Measurements from ENCODE around the gene DHRS3. TPM values are rescaled to one million over a fixed set of nuclear protein-coding genes. Genes with fewer than 3 reads are reported as not detected.
"Not testable (repeated sequence)": the region's sequence is repeated elsewhere in the genome, so short reads cannot be mapped to it uniquely, and the experiment has no call there.

Gene DHRS3
- total RNA-seq, 2 experiments from 2014 or later: 45.5 to 45.7 TPM

GRCh38 chr1:12577020-12577419 is 41.0 kb downstream of the DHRS3 start:
- Mint-ChIP-seq H3K4me3 (no peak overlapping the region), H3K9me3 (no peaks in the 10 kb centered on the region), H3K4me1 (ENCODE audit: low read depth) (peaks cover 11% of the 10 kb centered on the region), H3K36me3 (ENCODE audit: low read depth) (peaks cover 23% of the 10 kb centered on the region), H3K27ac (no peak overlapping the region), H3K27me3 (ENCODE audit: low read depth) (no peaks in the 10 kb centered on the region)
- CTCF ChIA-PET: interaction anchor here (1.1 to 1.3 kb wide), 2 partner anchors 42 to 82 kb away, joined by 3 read pairs; no protein-coding TSS in a partner anchor
- intact Hi-C loops (cut with micrococcal nuclease): no loop called here
- DNase-seq: no peak

GRCh38 chr1:12574757-12575139 is 43.3 kb downstream of the DHRS3 start:
- H3K36me3 Mint-ChIP-seq (ENCODE audit: low read depth): peaks cover 21% of the 10 kb centered on the region
- H3K27ac Mint-ChIP-seq: no peak overlapping the region
- H3K9me3 Mint-ChIP-seq: no peaks in the 10 kb centered on the region
- no peak overlapping the region for H3K4me3 Mint-ChIP-seq
- CTCF ChIA-PET: interaction anchor here (1.1 kb wide), 1 partner anchor 8 kb away, joined by 3 read pairs; no protein-coding TSS in a partner anchor
- peaks cover 11% of the 10 kb centered on the region for H3K4me1 Mint-ChIP-seq (ENCODE audit: low read depth)
- no peaks in the 10 kb centered on the region for H3K27me3 Mint-ChIP-seq (ENCODE audit: low read depth)
- DNase-seq: no peak
- intact Hi-C loops (cut with micrococcal nuclease): no loop called here

- intact Hi-C loops (cut with micrococcal nuclease): no loop called here
- CTCF ChIA-PET: no interaction called here
- Mint-ChIP-seq H3K9me3 (no peaks in the 10 kb centered on the region), H3K27ac (peak overlapping the region; percentile 7), H3K4me1 (ENCODE audit: low read depth) (peaks cover 11% of the 10 kb centered on the region), H3K4me3 (no peak overlapping the region), H3K36me3 (ENCODE audit: low read depth) (peaks cover 21% of the 10 kb centered on the region), H3K27me3 (ENCODE audit: low read depth) (no peaks in the 10 kb centered on the region)
- DNase-seq: no peak
Measured at GRCh38 chr1:12573015-12573825, 44.8 kb downstream of the DHRS3 start.

- Mint-ChIP-seq H3K36me3 (ENCODE audit: low read depth) (peaks cover 27% of the 10 kb centered on the region), H3K4me3 (no peak overlapping the region), H3K4me1 (ENCODE audit: low read depth) (peaks cover 11% of the 10 kb centered on the region), H3K27me3 (ENCODE audit: low read depth) (no peaks in the 10 kb centered on the region), H3K9me3 (no peaks in the 10 kb centered on the region), H3K27ac (peak overlapping the region; percentile 68)
- DNase-seq: no peak
- intact Hi-C loops (cut with micrococcal nuclease): no loop called here
- CTCF ChIA-PET: interaction anchor here (0.7 kb wide), 1 partner anchor 218 kb away, joined by 3 read pairs; no protein-coding TSS in a partner anchor
Measured at GRCh38 chr1:12572522-12572921, 45.5 kb downstream of the DHRS3 start.

GRCh38 chr1:12570291-12570690 is 47.7 kb downstream of the DHRS3 start:
- no peak overlapping the region for H3K27ac Mint-ChIP-seq
- H3K4me1 Mint-ChIP-seq (ENCODE audit: low read depth): peaks cover 11% of the 10 kb centered on the region
- intact Hi-C loops (cut with micrococcal nuclease): no loop called here
- no peak overlapping the region for H3K4me3 Mint-ChIP-seq
- no peaks in the 10 kb centered on the region for H3K27me3 Mint-ChIP-seq (ENCODE audit: low read depth)
- no peaks in the 10 kb centered on the region for H3K9me3 Mint-ChIP-seq
- no peak for DNase-seq
- CTCF ChIA-PET: no interaction called here
- H3K36me3 Mint-ChIP-seq (ENCODE audit: low read depth): peaks cover 37% of the 10 kb centered on the region

- intact Hi-C loops (cut with micrococcal nuclease): no loop called here
- Mint-ChIP-seq H3K9me3 (peaks cover 18% of the 10 kb centered on the region), H3K4me3 (no peak overlapping the region), H3K36me3 (ENCODE audit: low read depth) (peaks cover 43% of the 10 kb centered on the region), H3K4me1 (ENCODE audit: low read depth) (peaks cover 8% of the 10 kb centered on the region), H3K27ac (no peak overlapping the region), H3K27me3 (ENCODE audit: low read depth) (no peaks in the 10 kb centered on the region)
- CTCF ChIA-PET: no interaction called here
- no peak for DNase-seq
Measured at GRCh38 chr1:12568009-12568767, 49.8 kb downstream of the DHRS3 start.

GRCh38 chr1:12567288-12567819 is 50.7 kb downstream of the DHRS3 start:
- CTCF ChIA-PET: no interaction called here
- Mint-ChIP-seq H3K4me3 (no peak overlapping the region), H3K4me1 (ENCODE audit: low read depth) (peaks cover under 1% of the 10 kb centered on the region), H3K27ac (no peak overlapping the region), H3K36me3 (ENCODE audit: low read depth) (peaks cover 36% of the 10 kb centered on the region), H3K27me3 (ENCODE audit: low read depth) (no peaks in the 10 kb centered on the region), H3K9me3 (peaks cover 25% of the 10 kb centered on the region)
- intact Hi-C loops (cut with micrococcal nuclease): no loop called here
- DNase-seq: no peak

- Mint-ChIP-seq H3K4me1 (ENCODE audit: low read depth) (no peaks in the 10 kb centered on the region), H3K4me3 (no peak overlapping the region), H3K9me3 (peaks cover 26% of the 10 kb centered on the region), H3K36me3 (ENCODE audit: low read depth) (peaks cover 36% of the 10 kb centered on the region), H3K27me3 (ENCODE audit: low read depth) (no peaks in the 10 kb centered on the region), H3K27ac (no peak overlapping the region)
- intact Hi-C loops (cut with micrococcal nuclease): no loop called here
- no peak for DNase-seq
- CTCF ChIA-PET: interaction anchor here (1.0 kb wide), 1 partner anchor 9 kb away, joined by 3 read pairs; no protein-coding TSS in a partner anchor
Measured at GRCh38 chr1:12566484-12567287, 51.3 kb downstream of the DHRS3 start.

- Mint-ChIP-seq H3K36me3 (ENCODE audit: low read depth) (peaks cover 35% of the 10 kb centered on the region), H3K9me3 (peaks cover 26% of the 10 kb centered on the region), H3K4me1 (ENCODE audit: low read depth) (no peaks in the 10 kb centered on the region), H3K27ac (no peak overlapping the region), H3K4me3 (no peak overlapping the region), H3K27me3 (ENCODE audit: low read depth) (no peaks in the 10 kb centered on the region)
- DNase-seq: no peak
- CTCF ChIA-PET: interaction anchor here (1.0 kb wide), 1 partner anchor 9 kb away, joined by 3 read pairs; no protein-coding TSS in a partner anchor
- intact Hi-C loops (cut with micrococcal nuclease): no loop called here
Measured at GRCh38 chr1:12565966-12566352, 52.1 kb downstream of the DHRS3 start.

GRCh38 chr1:12565094-12565965 is 52.7 kb downstream of the DHRS3 start:
- CTCF ChIA-PET: no interaction called here
- intact Hi-C loops (cut with micrococcal nuclease): no loop called here
- peaks cover 2% of the 10 kb centered on the region for H3K4me1 Mint-ChIP-seq (ENCODE audit: low read depth)
- no peak overlapping the region for H3K27ac Mint-ChIP-seq
- no peaks in the 10 kb centered on the region for H3K27me3 Mint-ChIP-seq (ENCODE audit: low read depth)
- H3K4me3 Mint-ChIP-seq: no peak overlapping the region
- H3K9me3 Mint-ChIP-seq: peaks cover 26% of the 10 kb centered on the region
- no peak for DNase-seq
- peaks cover 35% of the 10 kb centered on the region for H3K36me3 Mint-ChIP-seq (ENCODE audit: low read depth)

- H3K9me3 Mint-ChIP-seq: peaks cover 26% of the 10 kb centered on the region
- H3K27me3 Mint-ChIP-seq (ENCODE audit: low read depth); H3K27ac Mint-ChIP-seq; DNase-seq; H3K4me3 Mint-ChIP-seq; H3K4me1 Mint-ChIP-seq (ENCODE audit: low read depth); intact Hi-C loops (cut with micrococcal nuclease): not testable (repeated sequence)
- CTCF ChIA-PET: interaction anchor here (0.8 kb wide), 1 partner anchor 95 kb away, joined by 3 read pairs; no protein-coding TSS in a partner anchor
- H3K36me3 Mint-ChIP-seq (ENCODE audit: low read depth): peaks cover 35% of the 10 kb centered on the region
Measured at GRCh38 chr1:12564251-12564650, 53.8 kb downstream of the DHRS3 start.
